ENCODE measurements around the gene GABRB1. TPM values are rescaled to one million over a fixed set of nuclear protein-coding genes. Genes with fewer than 3 reads are reported as not detected.
A peak's percentile ranks its signal among the peaks of the same experiment; 100 is the strongest.

GABRB1 gene
- total RNA-seq, 2 experiments from 2014 or later, result not detected

- no peaks in the 10 kb centered on the region for H3K9me2 ChIP-seq (ENCODE audit: insufficient read depth, low read length)
- TF ChIP-seq EZH2phosphoT487 (IDR thresholded peaks at IDR 0.05; ENCODE audit: borderline replicate concordance, low read depth, low read length), result no peak
- no peak for TF ChIP-seq CTCF (conservative IDR thresholded peaks at IDR 0.05; ENCODE audit: low read length)
- no peak for DNase-seq (ENCODE audit: low spot score)
- H3K4me3 ChIP-seq (ENCODE audit: low read depth, low read length, poor library complexity, severe bottlenecking), result no peak overlapping the region
- H3K4me2 ChIP-seq (ENCODE audit: low read length), result no peak overlapping the region
- no peak overlapping the region for H3K27ac ChIP-seq (ENCODE audit: low read depth, low read length, poor library complexity, severe bottlenecking)
- H4K20me1 ChIP-seq (ENCODE audit: insufficient read depth, low read length), result no peaks in the 10 kb centered on the region
- CTCF ChIA-PET (ENCODE audit: unreplicated experiment), result no interaction called here
- intact Hi-C loops (cut with micrococcal nuclease; ENCODE audit: unreplicated experiment), result no loop called here
- no peak overlapping the region for H2AFZ ChIP-seq (ENCODE audit: low read length)
- H3K9me3 ChIP-seq (ENCODE audit: low read length), result no peaks in the 10 kb centered on the region
- POLR2A ChIA-PET, result no interaction called here
- no TSS peak for BruUV-seq (replicated peaks)
- no peaks in the 10 kb centered on the region for H3K36me3 ChIP-seq (ENCODE audit: insufficient read depth, low read length)
- no peaks in the 10 kb centered on the region for H3K79me2 ChIP-seq (ENCODE audit: insufficient read depth, low read depth, low read length)
- H3K4me1 ChIP-seq (ENCODE audit: insufficient read depth, low read length, poor library complexity, severe bottlenecking), result no peaks in the 10 kb centered on the region
These were observed 31.8 kb upstream of the GABRB1 start for GRCh38 chr4:46999566-46999965.

- H2AFZ ChIP-seq (ENCODE audit: low read length), result no peak overlapping the region
- no peaks in the 10 kb centered on the region for H4K20me1 ChIP-seq (ENCODE audit: insufficient read depth, low read length)
- CTCF ChIA-PET (ENCODE audit: unreplicated experiment), result no interaction called here
- POLR2A ChIA-PET, result no interaction called here
- H3K27ac ChIP-seq (ENCODE audit: low read depth, low read length, poor library complexity, severe bottlenecking), result no peak overlapping the region
- H3K4me1 ChIP-seq (ENCODE audit: insufficient read depth, low read length, poor library complexity, severe bottlenecking), result no peaks in the 10 kb centered on the region
- intact Hi-C loops (cut with micrococcal nuclease; ENCODE audit: unreplicated experiment), result no loop called here
- no peaks in the 10 kb centered on the region for H3K9me3 ChIP-seq (ENCODE audit: low read length)
- no peak for DNase-seq (ENCODE audit: low spot score)
- H3K79me2 ChIP-seq (ENCODE audit: insufficient read depth, low read depth, low read length), result no peaks in the 10 kb centered on the region
- H3K9me2 ChIP-seq (ENCODE audit: insufficient read depth, low read length), result no peaks in the 10 kb centered on the region
- no TSS peak for BruUV-seq (replicated peaks)
- H3K36me3 ChIP-seq (ENCODE audit: insufficient read depth, low read length), result no peaks in the 10 kb centered on the region
- H3K4me2 ChIP-seq (ENCODE audit: low read length), result no peak overlapping the region
- TF ChIP-seq CTCF (conservative IDR thresholded peaks at IDR 0.05; ENCODE audit: low read length), result no peak
- no peak for TF ChIP-seq EZH2phosphoT487 (IDR thresholded peaks at IDR 0.05; ENCODE audit: borderline replicate concordance, low read depth, low read length)
- no peak overlapping the region for H3K4me3 ChIP-seq (ENCODE audit: low read depth, low read length, poor library complexity, severe bottlenecking)
These were observed 31.0 kb upstream of the GABRB1 start for GRCh38 chr4:47000406-47000805.

GRCh38 chr4:47002580-47002979 is 28.8 kb upstream of the GABRB1 start:
- DNase-seq (ENCODE audit: low spot score), result no peak
- no TSS peak for BruUV-seq (replicated peaks)
- no peak overlapping the region for H3K4me2 ChIP-seq (ENCODE audit: low read length)

More at GRCh38 chr4:47002580-47002979, 28.8 kb upstream of the GABRB1 start:
- H3K9me3 ChIP-seq (ENCODE audit: low read length), result no peaks in the 10 kb centered on the region
- H3K27ac ChIP-seq (ENCODE audit: low read depth, low read length, poor library complexity, severe bottlenecking), result no peak overlapping the region
- H3K4me1 ChIP-seq (ENCODE audit: insufficient read depth, low read length, poor library complexity, severe bottlenecking), result no peaks in the 10 kb centered on the region
- TF ChIP-seq CTCF (conservative IDR thresholded peaks at IDR 0.05; ENCODE audit: low read length) (peak; percentile 25; the same call in 1 of the 2 replicates), EZH2phosphoT487 (IDR thresholded peaks at IDR 0.05; ENCODE audit: borderline replicate concordance, low read depth, low read length) (no peak)
- H2AFZ ChIP-seq (ENCODE audit: low read length), result no peak overlapping the region
- no peaks in the 10 kb centered on the region for H3K79me2 ChIP-seq (ENCODE audit: insufficient read depth, low read depth, low read length)
- no peaks in the 10 kb centered on the region for H4K20me1 ChIP-seq (ENCODE audit: insufficient read depth, low read length)
- intact Hi-C loops (cut with micrococcal nuclease; ENCODE audit: unreplicated experiment), result no loop called here
- ChIA-PET POLR2A (no interaction called here), CTCF (ENCODE audit: unreplicated experiment) (no interaction called here)
- H3K4me3 ChIP-seq (ENCODE audit: low read depth, low read length, poor library complexity, severe bottlenecking), result no peak overlapping the region
- H3K9me2 ChIP-seq (ENCODE audit: insufficient read depth, low read length), result no peaks in the 10 kb centered on the region
- H3K36me3 ChIP-seq (ENCODE audit: insufficient read depth, low read length), result no peaks in the 10 kb centered on the region
